Measurements from ENCODE around the gene ADAMTS13. TPM values are rescaled to one million over a fixed set of nuclear protein-coding genes. Genes with fewer than 3 reads are reported as not detected.

ADAMTS13 gene
- total and polyA plus RNA-seq, 2 experiments from 2014 or later, result 10.1 to 16.9 TPM

GRCh38 chr9:133394687-133395271, 27.4 kb upstream of the ADAMTS13 start:
- Histone ChIP-seq H3K4me1 (ENCODE audit: low read depth) (no peaks in the 10 kb centered on the region), H3K27ac (no peak overlapping the region), H3K4me3 (no peak overlapping the region), H3K36me3 (no peaks in the 10 kb centered on the region), H3K9me3 (ENCODE audit: low read depth) (no peaks in the 10 kb centered on the region), H3K27me3 (no peaks in the 10 kb centered on the region)
- no peak for DNase-seq (ENCODE audit: low read depth in 1 of 2, low spot score in 1 of 2)
- TF ChIP-seq CTCF (IDR thresholded peaks at IDR 0.05; ENCODE audit: low read depth, low read length), result no peak

- no peaks in the 10 kb centered on the region for H3K9me3 ChIP-seq (ENCODE audit: low read depth)
- H3K27me3 ChIP-seq, result no peaks in the 10 kb centered on the region
- H3K36me3 ChIP-seq, result no peaks in the 10 kb centered on the region
- peak; percentile 34 to 49 for DNase-seq (ENCODE audit: low read depth in 1 of 2, low spot score in 1 of 2)
- peak; percentile 52 for TF ChIP-seq CTCF (IDR thresholded peaks at IDR 0.05; ENCODE audit: low read depth, low read length)
- no peak overlapping the region for H3K27ac ChIP-seq
- no peak overlapping the region for H3K4me3 ChIP-seq
- no peaks in the 10 kb centered on the region for H3K4me1 ChIP-seq (ENCODE audit: low read depth)
These were observed 25.2 kb upstream of the ADAMTS13 start for GRCh38 chr9:133396952-133397351.

GRCh38 chr9:133397370-133397769, 24.8 kb upstream of the ADAMTS13 start:
- no peak for TF ChIP-seq CTCF (IDR thresholded peaks at IDR 0.05; ENCODE audit: low read depth, low read length)
- DNase-seq (ENCODE audit: low read depth in 1 of 2, low spot score in 1 of 2), result no peak

GRCh38 chr9:133397895-133398294, 24.3 kb upstream of the ADAMTS13 start:
- Histone ChIP-seq H3K9me3 (ENCODE audit: low read depth) (no peaks in the 10 kb centered on the region), H3K4me3 (no peak overlapping the region), H3K4me1 (ENCODE audit: low read depth) (no peaks in the 10 kb centered on the region), H3K27me3 (no peaks in the 10 kb centered on the region), H3K27ac (no peak overlapping the region), H3K36me3 (no peaks in the 10 kb centered on the region)
- no peak for DNase-seq (ENCODE audit: low read depth in 1 of 2, low spot score in 1 of 2)
- TF ChIP-seq CTCF (IDR thresholded peaks at IDR 0.05; ENCODE audit: low read depth, low read length), result no peak

More at GRCh38 chr9:133397370-133397769, 24.8 kb upstream of the ADAMTS13 start:
- H3K27me3 ChIP-seq, result no peaks in the 10 kb centered on the region
- H3K4me3 ChIP-seq, result no peak overlapping the region
- H3K27ac ChIP-seq, result no peak overlapping the region
- H3K4me1 ChIP-seq (ENCODE audit: low read depth), result no peaks in the 10 kb centered on the region
- H3K36me3 ChIP-seq, result no peaks in the 10 kb centered on the region
- H3K9me3 ChIP-seq (ENCODE audit: low read depth), result no peaks in the 10 kb centered on the region

DNA sequence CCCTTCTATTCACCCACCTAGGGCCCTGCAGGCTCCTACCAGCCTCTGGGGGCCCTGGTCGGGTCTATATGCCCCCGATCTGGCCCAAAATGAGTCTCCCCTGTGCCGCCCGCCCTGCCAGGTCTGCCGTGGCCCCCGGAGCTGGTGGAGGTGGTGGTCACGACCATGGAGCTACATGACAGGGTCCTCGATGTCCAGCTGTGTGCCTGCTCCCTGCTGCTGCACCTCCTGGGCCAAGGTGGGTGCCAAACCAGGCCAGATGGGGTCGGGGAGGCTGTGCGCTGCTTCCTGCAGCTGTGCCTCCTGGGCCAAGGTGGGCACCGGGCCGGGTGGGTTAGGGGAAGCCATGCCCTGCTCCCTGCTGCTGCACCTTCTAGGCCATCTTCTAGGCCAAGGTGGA, 21.9 kb upstream of the ADAMTS13 start:
- Histone ChIP-seq H3K4me3 (no peak overlapping the region), H3K27me3 (no peaks in the 10 kb centered on the region), H3K4me1 (ENCODE audit: low read depth) (no peaks in the 10 kb centered on the region), H3K27ac (no peak overlapping the region), H3K36me3 (peaks cover 2% of the 10 kb centered on the region), H3K9me3 (ENCODE audit: low read depth) (no peaks in the 10 kb centered on the region)
- TF ChIP-seq CTCF (IDR thresholded peaks at IDR 0.05; ENCODE audit: low read depth, low read length), result no peak
- no peak for DNase-seq (ENCODE audit: low read depth in 1 of 2, low spot score in 1 of 2)

Data from cardiac muscle cell (in vitro differentiated cells and primary cell).